ENCODE data around the gene SUPT6H.
A peak's percentile ranks its signal among the peaks of the same experiment; 100 is the strongest.

SUPT6H gene

GRCh38 chr17:28744104-28744971 lies 82.3 kb downstream of the SUPT6H start:
- peak; percentile 64 for DNase-seq (ENCODE audit: low read depth)
- Histone ChIP-seq H3K27me3 (replicated peaks; ENCODE audit: control insufficient read depth, insufficient read depth, low read length) (no peaks in the 10 kb centered on the region), H3K9me3 (ENCODE audit: control insufficient read depth, low read length) (no peaks in the 10 kb centered on the region), H3K4me1 (ENCODE audit: control insufficient read depth, insufficient read depth, low read length) (peaks cover 30% of the 10 kb centered on the region), H3K9ac (ENCODE audit: low read length) (peak overlapping the region; percentile 87), H3K36me3 (ENCODE audit: control insufficient read depth, insufficient read depth, low read length, severe bottlenecking) (peaks cover 22% of the 10 kb centered on the region), H3K4me3 (ENCODE audit: low read length) (peak overlapping the region; percentile 84)

GRCh38 chr17:28744972-28745785 lies 83.2 kb downstream of the SUPT6H start:
- H3K9me3 ChIP-seq (ENCODE audit: control insufficient read depth, low read length), result no peaks in the 10 kb centered on the region
- peak; percentile 74 for DNase-seq (ENCODE audit: low read depth)
- H3K4me3 ChIP-seq (ENCODE audit: low read length), result peak overlapping the region; percentile 84
- peaks cover 30% of the 10 kb centered on the region for H3K4me1 ChIP-seq (ENCODE audit: control insufficient read depth, insufficient read depth, low read length)
- H3K9ac ChIP-seq (ENCODE audit: low read length), result peak overlapping the region; percentile 87
- H3K27me3 ChIP-seq (replicated peaks; ENCODE audit: control insufficient read depth, insufficient read depth, low read length), result no peaks in the 10 kb centered on the region
- H3K36me3 ChIP-seq (ENCODE audit: control insufficient read depth, insufficient read depth, low read length, severe bottlenecking), result peaks cover 23% of the 10 kb centered on the region

GRCh38 chr17:28745786-28746411 lies 83.9 kb downstream of the SUPT6H start:
- Histone ChIP-seq H3K4me3 (ENCODE audit: low read length) (peak overlapping the region; percentile 84), H3K4me1 (ENCODE audit: control insufficient read depth, insufficient read depth, low read length) (peaks cover 36% of the 10 kb centered on the region), H3K36me3 (ENCODE audit: control insufficient read depth, insufficient read depth, low read length, severe bottlenecking) (peaks cover 23% of the 10 kb centered on the region), H3K27me3 (replicated peaks; ENCODE audit: control insufficient read depth, insufficient read depth, low read length) (no peaks in the 10 kb centered on the region), H3K9me3 (ENCODE audit: control insufficient read depth, low read length) (no peaks in the 10 kb centered on the region), H3K9ac (ENCODE audit: low read length) (peak overlapping the region; percentile 87)
- peak; percentile 38 for DNase-seq (ENCODE audit: low read depth)

GRCh38 chr17:28746611-28747050 lies 84.6 kb downstream of the SUPT6H start:
- DNase-seq (ENCODE audit: low read depth), result no peak
- Histone ChIP-seq H3K4me3 (ENCODE audit: low read length) (peak overlapping the region; percentile 84), H3K27me3 (replicated peaks; ENCODE audit: control insufficient read depth, insufficient read depth, low read length) (no peaks in the 10 kb centered on the region), H3K9ac (ENCODE audit: low read length) (no peak overlapping the region), H3K36me3 (ENCODE audit: control insufficient read depth, insufficient read depth, low read length, severe bottlenecking) (peaks cover 23% of the 10 kb centered on the region), H3K9me3 (ENCODE audit: control insufficient read depth, low read length) (no peaks in the 10 kb centered on the region), H3K4me1 (ENCODE audit: control insufficient read depth, insufficient read depth, low read length) (peaks cover 36% of the 10 kb centered on the region)

GRCh38 chr17:28747051-28747691 lies 85.2 kb downstream of the SUPT6H start:
- Histone ChIP-seq H3K36me3 (ENCODE audit: control insufficient read depth, insufficient read depth, low read length, severe bottlenecking) (peaks cover 23% of the 10 kb centered on the region), H3K27me3 (replicated peaks; ENCODE audit: control insufficient read depth, insufficient read depth, low read length) (no peaks in the 10 kb centered on the region), H3K4me3 (ENCODE audit: low read length) (no peak overlapping the region), H3K9ac (ENCODE audit: low read length) (no peak overlapping the region), H3K9me3 (ENCODE audit: control insufficient read depth, low read length) (no peaks in the 10 kb centered on the region), H3K4me1 (ENCODE audit: control insufficient read depth, insufficient read depth, low read length) (peaks cover 36% of the 10 kb centered on the region)
- DNase-seq (ENCODE audit: low read depth), result no peak

- Histone ChIP-seq H3K9me3 (ENCODE audit: control insufficient read depth, low read length) (no peaks in the 10 kb centered on the region), H3K4me1 (ENCODE audit: control insufficient read depth, insufficient read depth, low read length) (peaks cover 29% of the 10 kb centered on the region), H3K9ac (ENCODE audit: low read length) (no peak overlapping the region), H3K36me3 (ENCODE audit: control insufficient read depth, insufficient read depth, low read length, severe bottlenecking) (peaks cover 23% of the 10 kb centered on the region), H3K4me3 (ENCODE audit: low read length) (no peak overlapping the region), H3K27me3 (replicated peaks; ENCODE audit: control insufficient read depth, insufficient read depth, low read length) (no peaks in the 10 kb centered on the region)
- DNase-seq (ENCODE audit: low read depth), result no peak
Observed at GRCh38 chr17:28747801-28748750, 86.1 kb downstream of the SUPT6H start.

GRCh38 chr17:28748852-28749515 lies 87.0 kb downstream of the SUPT6H start:
- peaks cover 23% of the 10 kb centered on the region for H3K36me3 ChIP-seq (ENCODE audit: control insufficient read depth, insufficient read depth, low read length, severe bottlenecking)
- H3K4me3 ChIP-seq (ENCODE audit: low read length), result no peak overlapping the region

GRCh38 chr17:28749516-28750177 lies 87.6 kb downstream of the SUPT6H start:
- Histone ChIP-seq H3K4me1 (ENCODE audit: control insufficient read depth, insufficient read depth, low read length) (peaks cover 26% of the 10 kb centered on the region), H3K9me3 (ENCODE audit: control insufficient read depth, low read length) (no peaks in the 10 kb centered on the region), H3K36me3 (ENCODE audit: control insufficient read depth, insufficient read depth, low read length, severe bottlenecking) (peaks cover 23% of the 10 kb centered on the region), H3K27me3 (replicated peaks; ENCODE audit: control insufficient read depth, insufficient read depth, low read length) (no peaks in the 10 kb centered on the region), H3K9ac (ENCODE audit: low read length) (peak overlapping the region; percentile 65), H3K4me3 (ENCODE audit: low read length) (no peak overlapping the region)
- no peak for DNase-seq (ENCODE audit: low read depth)

More at GRCh38 chr17:28748852-28749515, 87.0 kb downstream of the SUPT6H start:
- H3K27me3 ChIP-seq (replicated peaks; ENCODE audit: control insufficient read depth, insufficient read depth, low read length), result no peaks in the 10 kb centered on the region
- H3K9me3 ChIP-seq (ENCODE audit: control insufficient read depth, low read length), result no peaks in the 10 kb centered on the region
- H3K4me1 ChIP-seq (ENCODE audit: control insufficient read depth, insufficient read depth, low read length), result peaks cover 26% of the 10 kb centered on the region
- no peak overlapping the region for H3K9ac ChIP-seq (ENCODE audit: low read length)
- no peak for DNase-seq (ENCODE audit: low read depth)

- H3K9me3 ChIP-seq (ENCODE audit: control insufficient read depth, low read length), result no peaks in the 10 kb centered on the region
- no peak overlapping the region for H3K4me3 ChIP-seq (ENCODE audit: low read length)
- H3K27me3 ChIP-seq (replicated peaks; ENCODE audit: control insufficient read depth, insufficient read depth, low read length), result no peaks in the 10 kb centered on the region
- DNase-seq (ENCODE audit: low read depth), result peak; percentile 98
- H3K36me3 ChIP-seq (ENCODE audit: control insufficient read depth, insufficient read depth, low read length, severe bottlenecking), result peaks cover 26% of the 10 kb centered on the region
- peaks cover 25% of the 10 kb centered on the region for H3K4me1 ChIP-seq (ENCODE audit: control insufficient read depth, insufficient read depth, low read length)
- peak overlapping the region; percentile 65 for H3K9ac ChIP-seq (ENCODE audit: low read length)
Observed at GRCh38 chr17:28750178-28751047, 88.4 kb downstream of the SUPT6H start.
